ENCODE measurements around the gene RASAL1.

Gene RASAL1

DNA sequence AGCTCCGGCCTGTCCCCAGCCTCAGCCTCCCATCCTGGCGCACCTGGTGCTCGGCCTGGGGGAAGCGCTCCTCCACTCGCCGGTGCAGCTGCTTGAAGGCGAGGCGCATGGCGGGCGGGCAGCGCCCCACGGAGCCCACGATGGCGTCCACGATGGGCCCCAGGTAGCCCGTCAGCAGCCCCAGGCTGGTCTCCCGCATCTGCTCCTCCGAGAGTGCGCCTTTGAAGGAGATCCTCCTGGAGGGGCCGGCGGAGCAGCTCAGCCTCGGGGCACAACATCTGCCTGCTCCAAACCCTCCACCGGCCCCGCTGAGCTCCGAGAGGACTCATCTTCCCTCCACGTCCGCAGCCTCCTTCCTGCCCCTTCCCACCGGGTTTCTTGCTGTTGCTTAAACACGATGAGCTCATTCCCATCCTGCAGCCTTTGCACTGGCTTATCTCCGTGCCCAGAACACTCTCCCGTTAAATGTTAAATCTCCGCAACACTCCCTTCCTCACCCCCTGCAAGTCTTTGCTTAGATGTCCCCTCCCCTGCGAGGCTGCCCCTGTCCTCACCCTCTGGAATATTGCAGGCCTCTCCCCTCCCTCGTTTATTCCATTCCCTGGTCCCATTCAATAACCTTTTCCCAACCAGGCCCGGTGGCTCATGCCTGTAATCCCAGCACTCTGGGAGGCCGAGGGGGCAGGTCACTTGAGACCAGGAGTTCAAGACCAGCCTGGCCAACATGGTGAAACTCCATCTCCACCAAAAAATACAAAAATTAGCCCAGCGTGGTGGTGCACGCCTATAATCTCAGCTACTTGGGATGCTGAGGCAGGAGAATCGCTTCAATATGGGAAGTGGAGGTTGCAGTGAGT is 23.3 kb downstream of the RASAL1 start:
- no peak for DNase-seq (ENCODE audit: low spot score)
- in situ Hi-C loops (cut with MboI; ENCODE audit: low pct_unique_long_range_greater_than_20kb, low sequenced_read_pairs, unreplicated experiment), result no loop called here
- TF ChIP-seq, protein P1, sequence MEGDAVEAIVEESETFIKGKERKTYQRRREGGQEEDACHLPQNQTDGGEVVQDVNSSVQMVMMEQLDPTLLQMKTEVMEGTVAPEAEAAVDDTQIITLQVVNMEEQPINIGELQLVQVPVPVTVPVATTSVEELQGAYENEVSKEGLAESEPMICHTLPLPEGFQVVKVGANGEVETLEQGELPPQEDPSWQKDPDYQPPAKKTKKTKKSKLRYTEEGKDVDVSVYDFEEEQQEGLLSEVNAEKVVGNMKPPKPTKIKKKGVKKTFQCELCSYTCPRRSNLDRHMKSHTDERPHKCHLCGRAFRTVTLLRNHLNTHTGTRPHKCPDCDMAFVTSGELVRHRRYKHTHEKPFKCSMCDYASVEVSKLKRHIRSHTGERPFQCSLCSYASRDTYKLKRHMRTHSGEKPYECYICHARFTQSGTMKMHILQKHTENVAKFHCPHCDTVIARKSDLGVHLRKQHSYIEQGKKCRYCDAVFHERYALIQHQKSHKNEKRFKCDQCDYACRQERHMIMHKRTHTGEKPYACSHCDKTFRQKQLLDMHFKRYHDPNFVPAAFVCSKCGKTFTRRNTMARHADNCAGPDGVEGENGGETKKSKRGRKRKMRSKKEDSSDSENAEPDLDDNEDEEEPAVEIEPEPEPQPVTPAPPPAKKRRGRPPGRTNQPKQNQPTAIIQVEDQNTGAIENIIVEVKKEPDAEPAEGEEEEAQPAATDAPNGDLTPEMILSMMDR (IDR thresholded peaks at IDR 0.05; ENCODE audit: extremely low read depth, insufficient read depth, missing control alignments), result no peak

DNA sequence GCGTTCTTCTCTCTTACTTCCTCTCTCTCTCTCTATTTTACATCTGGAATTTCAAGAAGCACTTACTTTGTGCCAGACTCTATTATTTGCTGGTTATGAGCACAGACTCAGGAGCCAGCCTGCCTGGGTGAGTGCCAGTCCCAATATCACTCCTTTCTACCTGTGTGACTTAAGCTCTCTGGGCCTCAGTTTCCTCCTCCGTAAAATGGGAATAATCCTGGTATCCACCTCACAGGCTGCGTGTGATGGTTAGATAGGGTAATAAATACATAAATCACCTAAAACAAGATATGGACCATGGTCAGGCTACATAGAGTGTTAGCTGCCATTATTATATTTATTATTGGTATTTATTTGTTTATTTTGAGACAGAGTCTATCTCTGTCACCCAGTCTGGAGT is 24.3 kb downstream of the RASAL1 start:
- DNase-seq (ENCODE audit: low spot score), result no peak
- in situ Hi-C loops (cut with MboI; ENCODE audit: low pct_unique_long_range_greater_than_20kb, low sequenced_read_pairs, unreplicated experiment), result no loop called here
- TF ChIP-seq, protein P1 (IDR thresholded peaks at IDR 0.05; ENCODE audit: extremely low read depth, insufficient read depth, missing control alignments), result no peak

DNA sequence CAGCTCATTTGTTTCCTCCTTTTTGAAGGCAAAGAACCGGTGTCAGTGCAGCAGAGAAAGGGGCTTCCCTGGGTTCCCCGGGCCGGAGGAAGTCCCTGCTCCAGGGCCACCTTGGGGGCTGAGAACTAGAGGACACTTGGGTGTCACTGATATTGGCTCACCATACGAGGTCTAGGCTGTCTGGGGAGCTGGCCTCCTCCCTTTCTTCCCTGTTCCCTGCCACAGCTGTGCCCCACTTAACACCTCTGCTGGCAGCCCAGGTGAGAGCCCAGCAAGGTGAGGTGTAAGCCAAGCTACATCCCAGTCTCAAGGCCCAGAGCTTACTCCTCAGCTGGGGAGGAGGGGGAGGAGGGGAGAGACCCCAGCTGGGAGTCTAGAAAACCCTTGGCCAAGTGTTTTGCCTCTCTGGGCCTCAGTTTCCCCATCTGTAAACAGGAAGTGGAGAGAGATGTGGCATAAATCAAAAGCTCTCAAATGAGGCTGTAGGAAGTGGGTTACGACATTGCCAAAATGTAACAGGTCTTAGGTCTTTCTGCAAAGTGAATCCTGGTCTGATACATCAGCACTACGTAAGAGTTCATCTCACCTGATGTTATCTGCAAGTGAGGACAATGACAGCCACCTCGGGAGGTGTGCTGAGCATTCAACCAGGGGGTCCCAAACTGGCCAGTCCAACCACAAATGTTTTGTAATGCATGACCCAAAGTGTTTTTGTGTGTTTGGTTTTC is 25.5 kb downstream of the RASAL1 start:
- in situ Hi-C loops (cut with MboI; ENCODE audit: low pct_unique_long_range_greater_than_20kb, low sequenced_read_pairs, unreplicated experiment), result no loop called here
- TF ChIP-seq, protein P1 (IDR thresholded peaks at IDR 0.05; ENCODE audit: extremely low read depth, insufficient read depth, missing control alignments), result no peak
- no peak for DNase-seq (ENCODE audit: low spot score)

DNA sequence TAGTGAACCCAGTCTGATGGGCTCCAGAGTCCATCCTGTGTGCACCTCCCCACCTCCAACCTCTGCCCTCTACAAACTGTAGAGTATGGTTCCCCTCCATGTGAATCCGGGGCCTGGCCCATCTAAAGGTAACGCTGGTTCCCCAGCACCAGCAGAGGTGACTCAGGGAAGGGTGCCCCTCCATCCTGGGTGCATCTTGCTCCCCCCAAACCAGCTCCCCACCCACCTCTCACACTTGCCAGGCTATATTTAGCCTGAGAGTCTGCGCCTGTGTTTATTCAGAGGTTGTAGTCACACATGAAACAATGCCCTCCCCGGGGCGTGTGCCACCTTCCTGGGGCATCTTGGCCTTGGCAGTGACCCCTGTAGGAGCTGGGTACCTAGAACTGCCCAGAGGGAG is 26.2 kb downstream of the RASAL1 start:
- TF ChIP-seq, protein P1 (IDR thresholded peaks at IDR 0.05; ENCODE audit: extremely low read depth, insufficient read depth, missing control alignments), result no peak
- no peak for DNase-seq (ENCODE audit: low spot score)
- in situ Hi-C loops (cut with MboI; ENCODE audit: low pct_unique_long_range_greater_than_20kb, low sequenced_read_pairs, unreplicated experiment), result no loop called here

DNA sequence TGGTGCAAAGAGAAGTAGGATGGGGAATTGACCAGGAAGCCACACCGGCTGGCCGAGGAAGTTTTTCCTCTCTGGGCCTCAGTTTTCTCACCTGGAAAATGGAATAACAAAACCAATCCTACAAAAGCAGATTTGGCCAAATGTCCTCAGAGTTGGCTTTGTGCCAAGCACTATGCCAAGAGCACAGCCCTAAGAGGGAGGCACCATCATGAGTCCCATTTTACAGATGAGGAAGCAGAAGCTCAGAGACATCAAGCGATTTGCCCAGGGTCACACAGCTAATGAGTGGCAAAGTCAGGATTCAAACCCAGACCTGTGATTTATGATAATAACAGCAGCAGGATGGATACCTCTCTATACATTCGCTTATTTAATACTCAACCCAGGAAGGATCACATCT is 27.3 kb downstream of the RASAL1 start:
- no peak for DNase-seq (ENCODE audit: low spot score)
- in situ Hi-C loops (cut with MboI; ENCODE audit: low pct_unique_long_range_greater_than_20kb, low sequenced_read_pairs, unreplicated experiment), result no loop called here

DNA sequence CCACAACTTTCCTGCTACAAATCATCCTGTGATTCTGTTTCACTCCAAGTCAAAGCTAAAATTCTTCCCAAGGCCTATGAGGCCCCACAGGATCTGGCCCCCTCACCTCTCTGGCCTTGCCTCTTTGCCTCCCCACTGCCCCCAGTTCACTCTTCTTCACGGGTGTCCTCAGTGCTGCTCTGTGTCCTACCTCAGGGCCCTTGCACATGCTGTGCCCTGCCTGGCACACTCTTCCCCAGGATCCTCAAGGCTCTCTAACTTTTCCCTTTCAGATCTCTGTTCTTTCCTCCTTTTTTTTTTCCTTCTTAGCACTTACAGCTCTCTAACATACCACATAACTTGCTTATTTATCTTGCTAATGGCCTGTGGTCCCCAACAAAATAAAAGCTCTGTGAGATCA is 29.2 kb downstream of the RASAL1 start:
- in situ Hi-C loops (cut with MboI; ENCODE audit: low pct_unique_long_range_greater_than_20kb, low sequenced_read_pairs, unreplicated experiment), result no loop called here
- TF ChIP-seq, protein P1 (IDR thresholded peaks at IDR 0.05; ENCODE audit: extremely low read depth, insufficient read depth, missing control alignments), result no peak

More for the DNA sequence above, 27.3 kb downstream of the RASAL1 start:
- TF ChIP-seq, protein P1 (IDR thresholded peaks at IDR 0.05; ENCODE audit: extremely low read depth, insufficient read depth, missing control alignments), result no peak

More for the DNA sequence above, 29.2 kb downstream of the RASAL1 start:
- no peak for DNase-seq (ENCODE audit: low spot score)
